GM19467 (cell line): Measurements from ENCODE around the gene UBAC1.

Experiments used
- ATAC-seq: cut with Tn5 transposase; IDR thresholded peaks from one replicate; pipeline ENCODE4 v1.9.1; 2021; ENCODE audit warnings: mild to moderate bottlenecking, moderate library complexity; ENCODE audit not compliant: unreplicated experiment

The UBAC1 gene, protein sequence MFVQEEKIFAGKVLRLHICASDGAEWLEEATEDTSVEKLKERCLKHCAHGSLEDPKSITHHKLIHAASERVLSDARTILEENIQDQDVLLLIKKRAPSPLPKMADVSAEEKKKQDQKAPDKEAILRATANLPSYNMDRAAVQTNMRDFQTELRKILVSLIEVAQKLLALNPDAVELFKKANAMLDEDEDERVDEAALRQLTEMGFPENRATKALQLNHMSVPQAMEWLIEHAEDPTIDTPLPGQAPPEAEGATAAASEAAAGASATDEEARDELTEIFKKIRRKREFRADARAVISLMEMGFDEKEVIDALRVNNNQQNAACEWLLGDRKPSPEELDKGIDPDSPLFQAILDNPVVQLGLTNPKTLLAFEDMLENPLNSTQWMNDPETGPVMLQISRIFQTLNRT

DNA sequence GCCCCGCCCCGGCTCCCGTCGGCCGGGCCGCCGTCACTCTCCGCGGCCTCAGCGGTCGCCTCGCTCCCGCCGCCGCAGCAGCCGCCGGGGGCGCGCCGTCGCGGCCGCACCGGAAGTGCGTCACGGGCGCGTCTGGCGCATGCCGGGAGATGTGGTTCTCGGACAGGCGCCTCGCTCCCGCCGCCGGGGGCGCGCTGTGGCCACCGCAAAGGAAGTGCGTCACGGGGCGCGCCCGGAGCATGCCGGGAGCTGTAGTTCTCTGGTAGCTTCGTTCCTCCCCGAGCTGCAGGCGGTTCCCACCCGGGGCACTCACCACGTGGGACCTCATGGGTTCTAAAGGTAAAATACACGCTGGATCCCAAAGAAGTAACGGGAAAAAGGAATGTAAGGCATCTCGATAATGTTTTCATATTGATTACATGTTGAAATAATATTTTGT is at the start of gene UBAC1:
Gene UBAC1, minus strand, starts transcription at position 97 of the 439 bp plus-strand sequence. CDS start 211 bp downstream, outside the sequence.
- peak; percentile 89 for ATAC-seq

DNA sequence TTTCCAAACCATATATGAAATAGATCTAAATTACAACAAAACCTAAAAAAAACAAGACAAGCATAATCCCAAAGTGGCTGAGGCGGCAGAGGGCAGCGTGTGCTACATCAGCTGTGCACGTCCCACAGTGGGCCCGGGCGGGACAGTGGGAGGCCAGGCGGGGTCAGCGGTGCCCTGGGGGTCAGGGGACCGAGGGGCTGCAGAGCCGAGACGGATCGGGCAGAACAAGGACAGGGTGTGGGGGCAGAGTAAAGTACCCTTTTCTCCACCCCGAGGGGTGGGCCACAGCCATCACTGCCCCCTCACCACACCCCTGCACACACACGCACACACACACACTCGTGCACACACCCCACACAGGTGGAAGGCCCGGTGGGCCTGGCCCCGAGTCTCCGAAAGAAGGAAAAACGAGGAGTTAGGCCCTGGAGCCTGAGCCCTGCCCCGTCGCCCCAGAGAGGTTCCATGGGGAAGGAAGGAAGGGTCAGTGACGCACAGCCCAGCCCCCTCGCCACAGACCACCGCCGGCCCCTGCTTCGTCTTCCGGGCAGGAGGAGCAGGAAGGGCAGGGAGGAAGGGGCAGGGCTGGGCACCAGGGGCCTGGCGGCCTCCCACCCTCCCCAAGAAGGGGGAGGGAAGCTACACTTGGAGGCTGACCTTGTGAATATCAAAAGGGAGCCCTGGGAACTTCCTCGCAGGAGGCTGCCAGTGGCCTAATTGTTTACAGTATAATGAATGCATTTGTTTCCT is 49.6 kb upstream of the UBAC1 start:
- ATAC-seq: no peak

DNA sequence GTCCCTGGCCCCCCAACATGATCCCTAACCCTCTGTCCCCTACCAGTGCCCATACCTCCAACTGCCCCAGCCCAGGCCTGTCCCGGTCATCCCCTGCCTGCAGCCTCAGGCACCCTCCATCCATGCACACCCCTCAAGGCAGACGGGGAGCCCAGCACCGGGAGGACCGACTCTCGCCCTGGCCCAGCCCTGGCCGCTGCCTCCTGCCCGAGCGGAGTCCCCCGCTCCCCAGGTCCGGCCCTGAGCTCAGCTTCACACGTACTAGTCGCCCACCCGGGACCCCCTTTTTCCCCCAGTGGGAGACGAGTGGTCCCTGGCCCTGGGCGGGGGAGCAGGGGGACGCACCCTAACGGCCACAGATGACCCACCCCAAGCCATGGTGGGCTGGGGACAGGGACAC is 49.0 kb upstream of the UBAC1 start:
- ATAC-seq: no peak

DNA sequence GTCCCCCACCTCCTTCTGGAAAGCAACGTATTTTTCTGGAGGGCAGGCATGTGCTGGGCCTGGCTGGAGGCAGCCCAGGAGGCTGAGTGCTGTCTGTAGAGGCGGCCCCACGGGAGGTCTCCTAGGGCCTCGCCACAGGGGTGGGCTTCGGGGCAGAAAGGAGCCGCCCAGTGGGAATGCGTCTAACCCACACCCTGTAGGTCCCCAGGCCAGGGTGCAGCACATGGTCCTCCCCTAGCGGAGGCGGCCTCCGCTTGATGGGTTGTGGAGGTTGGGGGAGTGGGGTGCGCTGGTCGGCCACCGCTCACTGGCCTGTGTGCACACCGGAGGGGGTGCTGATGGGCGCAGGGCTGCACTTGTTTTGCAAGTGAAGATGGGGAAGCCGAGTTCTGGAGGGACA is 48.3 kb upstream of the UBAC1 start:
- no peak for ATAC-seq

DNA sequence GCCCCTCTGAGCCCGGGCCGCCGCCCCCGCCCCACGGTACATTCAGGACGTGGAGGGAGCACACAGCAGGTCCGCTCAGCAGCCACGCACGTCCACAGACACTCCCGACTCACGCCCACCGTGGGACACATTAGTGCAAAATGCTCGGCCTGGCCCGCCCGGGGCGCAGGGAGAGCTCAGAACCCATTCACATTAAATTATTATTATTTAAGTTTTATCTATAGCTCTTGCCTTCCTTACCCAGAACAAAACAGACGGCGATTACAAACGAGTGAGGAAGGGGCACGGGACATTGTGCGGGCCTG is 47.5 kb upstream of the UBAC1 start:
- no peak for ATAC-seq

DNA sequence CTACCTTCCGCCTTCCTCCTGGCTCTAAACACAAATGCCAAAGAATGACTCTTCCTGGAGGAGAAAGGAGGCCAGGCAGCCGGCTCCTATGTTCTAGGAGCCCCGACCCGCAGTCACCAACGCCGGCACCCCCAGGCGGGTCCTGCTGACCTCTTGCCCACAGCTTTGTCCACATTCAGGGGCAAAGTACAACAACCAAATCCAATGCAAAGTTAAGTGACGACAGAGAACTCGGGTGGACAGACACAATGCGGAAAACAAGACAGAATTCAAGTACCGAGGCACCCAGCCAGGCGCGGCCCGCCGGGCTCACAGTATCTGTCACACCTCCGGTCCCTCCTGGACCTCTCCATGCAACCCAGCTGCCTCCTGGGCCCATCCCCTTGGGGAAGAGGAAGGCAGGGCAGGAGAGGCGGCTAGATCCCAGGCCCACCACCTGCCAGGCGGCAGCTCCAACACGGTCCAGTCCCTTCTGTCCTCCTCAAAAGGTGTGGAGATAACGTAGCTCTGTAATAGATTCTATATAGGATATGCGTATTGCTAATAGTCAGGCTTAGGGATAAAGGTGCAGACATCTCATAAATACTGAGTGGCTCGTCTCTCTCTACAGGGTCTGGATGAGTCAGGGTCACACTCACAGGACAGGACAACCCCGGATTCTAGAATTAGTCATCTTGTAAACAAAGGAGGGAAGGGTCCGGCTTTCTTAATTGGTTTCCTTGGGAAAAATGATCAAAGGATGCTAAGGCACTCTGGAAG is 46.9 kb upstream of the UBAC1 start:
- no peak for ATAC-seq

DNA sequence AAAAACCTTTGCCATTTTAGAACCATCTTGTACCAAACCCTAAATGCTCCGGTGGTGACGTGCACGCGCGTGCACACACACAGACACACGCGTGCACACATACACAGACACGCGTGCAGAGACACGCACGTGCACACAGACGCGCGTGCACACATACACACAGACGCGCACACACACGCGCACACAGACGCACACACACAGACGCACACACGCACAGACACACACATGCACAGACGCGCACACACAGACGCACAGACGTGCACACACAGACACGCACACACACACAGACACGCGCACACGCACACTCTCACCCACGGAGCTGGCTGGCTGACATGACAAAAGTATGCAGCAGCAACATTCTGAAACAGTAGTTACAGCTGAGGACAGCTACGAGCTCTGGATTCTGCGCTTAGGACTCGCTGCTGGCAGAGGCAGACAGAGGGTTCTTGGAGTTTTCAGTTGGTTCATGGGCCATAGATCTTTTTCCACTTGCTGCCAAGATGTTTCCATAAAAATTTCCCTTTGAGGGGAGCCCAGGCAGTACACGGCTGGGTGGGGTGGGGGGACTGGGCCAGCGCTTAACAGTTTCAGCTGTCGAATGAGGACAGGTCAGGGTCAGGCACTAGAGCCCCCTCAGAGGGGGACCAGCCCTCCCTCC is 46.2 kb upstream of the UBAC1 start:
- no peak for ATAC-seq

DNA sequence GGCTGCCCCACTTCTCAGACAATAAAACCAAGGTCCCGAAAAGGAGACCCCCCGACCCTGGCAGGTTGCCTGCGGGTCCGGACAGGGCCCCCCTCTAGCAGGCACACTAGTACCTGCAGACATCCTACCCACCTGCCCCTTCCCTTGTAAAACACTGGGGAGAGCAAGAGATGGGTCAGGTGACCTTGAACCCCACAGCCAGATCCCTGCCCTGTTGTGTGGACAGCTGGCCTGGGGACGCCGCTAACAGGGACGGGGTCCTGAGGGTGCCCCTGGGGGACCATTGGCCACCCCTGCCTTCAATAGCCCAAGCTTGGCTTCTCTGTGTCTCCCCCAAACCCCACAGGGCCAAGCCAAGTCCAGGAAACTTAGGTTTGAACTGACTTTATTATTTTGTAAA is 45.0 kb upstream of the UBAC1 start:
- no peak for ATAC-seq

DNA sequence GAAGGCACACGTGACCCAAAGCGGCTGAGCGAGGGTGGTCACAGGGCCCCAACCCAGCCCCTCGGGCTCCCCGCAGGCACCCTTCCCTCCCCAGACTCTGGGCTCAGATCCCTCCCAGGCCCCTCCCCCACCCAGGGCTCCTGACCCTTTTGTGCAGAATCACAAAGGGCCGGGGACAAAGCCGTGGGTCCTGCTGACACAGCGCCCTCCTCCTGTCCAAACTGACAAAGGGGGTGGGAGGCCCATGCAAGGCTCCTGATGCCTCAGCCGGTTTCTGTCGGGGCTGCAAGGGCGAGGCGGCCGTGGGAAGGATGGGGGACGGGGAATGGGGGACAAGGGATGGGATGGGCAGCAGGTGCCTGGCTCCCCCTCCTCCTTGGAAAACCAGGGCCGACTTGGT is 43.5 kb upstream of the UBAC1 start:
- ATAC-seq: no peak

DNA sequence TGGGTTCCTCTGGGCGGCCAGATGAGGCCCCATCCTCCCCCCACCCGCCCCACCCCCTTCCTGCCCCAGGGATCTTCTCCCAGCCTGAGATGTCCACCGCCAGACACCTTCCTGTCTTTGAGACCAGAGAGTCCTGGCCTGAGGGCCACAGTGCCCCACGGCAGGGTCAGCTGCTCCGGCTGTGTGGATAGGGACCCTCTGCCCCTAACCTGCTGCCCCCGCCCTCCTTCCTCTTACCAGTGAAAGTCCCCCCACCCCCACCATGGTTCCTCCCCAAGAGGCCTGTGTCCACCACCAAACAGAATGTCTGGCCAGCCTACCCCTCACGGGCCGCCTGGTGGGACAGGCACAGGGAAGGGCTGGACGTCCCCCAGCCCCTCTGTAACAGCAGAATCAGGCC is 43.0 kb upstream of the UBAC1 start:
- no peak for ATAC-seq

DNA sequence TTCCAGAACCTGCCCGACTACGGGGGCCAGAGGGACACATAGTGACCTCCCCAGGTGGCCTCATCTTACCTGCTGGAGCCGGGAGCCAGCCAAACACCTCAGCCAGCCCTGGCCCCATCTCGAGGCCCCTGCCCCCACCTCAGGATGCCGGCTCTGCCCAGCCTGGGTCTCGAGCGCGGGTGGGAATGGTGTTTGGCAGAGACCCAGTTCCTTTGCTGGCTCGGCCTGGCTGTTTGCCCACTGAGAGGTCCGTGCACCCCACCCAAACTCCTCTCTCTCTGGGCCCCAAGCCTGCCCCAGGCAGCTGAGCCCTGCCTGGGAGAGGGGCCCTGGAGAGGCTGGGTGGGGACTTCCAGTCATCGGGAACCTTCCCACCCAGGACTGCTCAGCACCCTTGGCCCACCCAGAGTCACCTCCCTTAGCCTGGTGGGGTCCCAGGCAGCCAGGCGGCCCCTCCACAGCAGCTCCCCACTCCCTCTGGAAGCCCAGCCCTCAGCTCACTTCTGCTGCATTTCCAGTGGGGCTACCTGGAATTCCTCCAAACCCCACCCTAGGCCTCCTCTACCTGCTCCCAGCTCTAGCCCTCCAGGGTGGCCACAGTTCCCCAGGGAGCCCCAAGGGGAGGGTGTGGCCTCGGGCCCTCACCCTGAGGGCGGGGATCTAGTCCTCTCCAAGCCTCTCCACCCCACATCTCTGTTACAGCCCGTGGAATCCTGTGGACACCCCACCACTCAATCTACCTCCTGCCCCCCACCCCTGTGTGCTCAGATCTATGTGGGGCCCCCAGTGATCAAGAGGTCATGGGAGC is 42.4 kb upstream of the UBAC1 start:
- no peak for ATAC-seq

DNA sequence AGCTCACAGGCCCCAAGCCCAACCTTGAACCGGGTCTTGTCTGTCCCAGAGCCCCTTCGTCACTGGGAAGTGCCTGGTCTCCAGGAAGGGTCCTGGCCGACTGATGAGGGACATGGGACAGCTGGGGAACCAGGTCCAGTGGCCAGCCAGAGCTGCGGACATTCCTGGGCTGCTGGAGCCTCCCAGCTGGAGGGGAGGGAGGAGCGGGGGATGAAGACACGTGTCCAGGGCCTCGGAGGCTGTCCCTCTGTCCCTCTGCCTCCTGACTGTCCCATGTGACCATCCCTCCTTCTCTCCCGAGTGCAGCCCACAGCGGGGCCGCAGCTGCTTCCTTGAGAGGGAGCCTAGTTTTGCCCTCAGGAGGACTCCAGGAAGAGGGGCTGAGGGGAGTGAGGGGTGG is 41.7 kb upstream of the UBAC1 start:
- ATAC-seq: no peak

DNA sequence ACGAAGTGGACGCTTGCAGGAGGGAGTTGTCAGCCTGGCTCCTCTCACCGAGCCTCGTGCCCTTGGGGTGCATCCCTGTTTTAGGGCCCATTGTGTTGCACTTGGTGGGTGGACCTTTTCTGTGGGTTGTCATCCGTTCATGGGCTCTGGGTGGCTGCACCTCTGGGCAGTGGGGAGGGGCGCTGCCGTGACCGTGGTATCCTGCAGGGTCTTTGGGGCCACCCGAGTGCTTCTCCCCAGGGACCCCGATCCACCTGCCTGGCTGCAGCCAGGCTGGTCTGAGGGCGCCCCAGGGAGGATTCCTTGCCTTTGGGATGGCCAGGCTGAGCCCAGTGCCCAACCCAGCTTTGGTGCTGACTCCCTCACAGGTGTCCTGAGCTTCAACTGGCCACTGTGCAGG is 41.0 kb upstream of the UBAC1 start:
- no peak for ATAC-seq

DNA sequence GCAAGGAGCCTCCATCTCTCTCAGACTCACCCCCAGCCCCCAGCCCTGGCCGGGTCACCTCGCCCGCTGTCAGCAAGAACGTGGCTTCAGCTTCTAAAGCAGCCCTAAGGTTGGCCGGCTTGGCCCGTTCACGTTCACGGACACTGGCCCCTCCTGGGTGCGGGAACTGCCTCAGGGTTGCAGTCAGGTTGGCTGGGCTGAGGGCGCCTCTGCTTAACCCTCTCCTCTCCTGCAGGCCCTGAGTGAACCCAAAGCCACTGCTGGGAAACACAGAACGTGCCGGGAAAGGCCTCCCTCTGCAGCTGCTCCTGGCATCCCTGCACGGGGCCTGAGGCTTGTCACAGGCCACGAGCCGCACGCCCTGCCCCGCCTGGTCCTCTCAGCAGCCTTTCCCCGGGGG is 40.1 kb upstream of the UBAC1 start:
- ATAC-seq: no peak

DNA sequence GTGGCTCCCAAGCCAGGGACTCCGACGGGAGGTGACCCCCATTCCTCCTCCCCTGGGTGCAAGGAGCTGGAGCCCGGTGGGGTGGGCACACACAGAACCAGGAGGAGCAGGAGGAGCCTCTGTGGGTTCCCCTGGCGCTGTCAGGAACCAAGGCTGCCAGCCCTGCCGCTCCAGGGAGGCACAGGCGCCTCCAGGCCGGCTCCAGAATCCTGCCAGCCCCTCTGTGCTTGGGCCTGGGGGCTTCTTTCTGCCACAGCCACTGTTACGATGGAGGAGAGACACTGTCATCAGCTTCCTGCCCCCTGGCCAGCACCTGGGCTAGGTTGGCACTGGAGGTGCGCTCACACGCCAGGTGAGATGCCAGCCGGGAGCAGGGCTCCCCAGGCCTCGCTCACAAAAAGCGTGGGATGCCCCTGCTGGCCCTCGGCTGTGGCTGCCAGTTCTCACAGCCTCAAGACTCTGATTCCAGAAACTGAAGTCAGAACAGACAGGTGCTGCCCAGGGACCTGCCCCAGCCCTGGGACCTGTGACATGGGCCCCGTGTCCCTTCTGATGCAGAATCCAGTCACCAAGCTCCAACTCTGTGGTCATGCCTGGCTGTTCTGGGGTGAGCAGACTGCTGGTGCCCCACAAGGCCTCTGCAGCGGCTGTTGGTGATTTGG is 37.4 kb upstream of the UBAC1 start:
- ATAC-seq: no peak

DNA sequence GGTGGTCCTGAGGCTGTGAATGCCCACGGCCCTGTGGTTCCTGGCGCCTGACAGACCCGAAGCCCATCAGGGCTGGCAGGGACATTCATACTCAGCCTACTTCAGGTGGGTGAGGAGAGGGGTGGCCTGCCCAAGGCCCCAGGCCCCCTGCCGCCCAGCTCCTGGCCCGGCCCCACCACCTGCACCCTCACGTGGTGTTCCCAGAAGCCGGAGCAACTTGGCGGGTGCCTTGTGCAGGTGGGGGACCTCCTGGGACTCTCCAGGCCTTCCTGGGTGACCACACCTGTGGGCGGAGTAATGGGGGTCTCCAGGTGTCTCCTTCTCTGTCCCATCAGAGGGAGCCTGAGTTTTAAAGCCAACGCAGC is 36.8 kb upstream of the UBAC1 start:
- ATAC-seq: no peak

DNA sequence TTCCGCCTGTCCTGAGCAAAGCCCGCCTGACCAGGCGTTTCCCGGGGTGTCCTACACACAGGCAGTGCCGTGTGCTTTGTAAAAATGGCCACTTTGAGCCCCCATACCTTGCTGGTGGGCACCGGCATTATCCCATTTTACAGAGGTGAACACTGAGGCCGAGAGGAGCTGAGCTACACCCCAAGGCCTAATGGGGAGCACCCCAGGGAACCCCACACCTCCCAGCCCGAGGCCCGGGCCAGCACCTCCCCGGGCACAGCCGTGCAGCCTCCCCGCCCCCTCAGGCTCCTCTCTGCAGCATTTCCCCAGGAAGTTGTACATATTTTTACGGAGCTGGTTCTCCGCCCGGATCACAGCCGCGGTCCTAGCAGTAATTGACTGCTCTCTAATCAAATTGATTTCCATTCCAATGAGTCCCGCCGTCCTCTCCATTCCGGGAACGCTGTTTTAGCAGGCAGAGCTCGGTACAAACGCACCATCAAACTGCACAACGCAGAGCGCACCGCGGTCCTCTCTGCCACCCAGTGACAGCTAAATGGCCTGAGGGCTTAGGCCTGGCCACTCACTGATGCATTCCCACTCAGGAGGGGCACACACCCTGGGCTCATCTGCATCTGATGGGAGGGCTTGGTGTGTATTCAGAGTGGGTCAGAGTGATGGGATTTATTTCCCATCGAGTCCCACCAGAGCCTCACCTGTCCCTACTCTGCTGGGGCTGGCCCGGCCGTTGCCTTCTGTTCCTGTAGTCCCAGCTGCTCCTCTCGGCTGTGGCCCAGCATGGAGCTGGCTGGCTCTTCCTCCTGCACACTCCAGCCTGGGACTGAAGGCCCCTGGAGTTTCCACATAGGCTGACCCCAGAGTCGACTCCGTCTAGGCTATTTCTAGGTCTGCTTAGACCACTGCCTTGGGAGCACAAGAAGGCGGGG is 36.2 kb upstream of the UBAC1 start:
- no peak for ATAC-seq

DNA sequence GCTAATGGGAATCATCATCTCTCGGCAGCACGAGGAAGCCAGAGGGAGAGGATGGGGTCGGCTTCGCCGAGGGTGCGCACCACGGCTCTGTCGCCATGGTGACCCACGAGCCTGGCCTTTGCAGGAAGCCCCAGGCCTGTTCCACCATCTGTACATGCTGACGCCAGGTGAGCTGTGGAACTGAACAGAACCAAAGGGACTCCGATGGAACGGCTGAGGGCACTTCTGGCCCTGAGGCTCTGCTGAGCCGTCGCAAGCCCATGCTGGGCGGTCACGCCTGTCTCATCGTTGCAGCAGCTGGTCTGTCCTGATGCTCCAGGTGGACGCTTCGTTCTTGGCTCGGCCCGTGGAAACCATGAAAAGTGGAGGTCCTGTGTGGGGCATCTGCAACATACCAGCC is 34.6 kb upstream of the UBAC1 start:
- no peak for ATAC-seq
